Stimulated activated CD8-positive, alpha-beta memory T cell treated with anti-CD3 and anti-CD28 coated beads, Interleukin-15, amount 100 ng/mL, for 1 hour (primary cell): ENCODE measurements around the gene RASAL2.
"Not testable (repeated sequence)": the region's sequence is repeated elsewhere in the genome, so short reads cannot be mapped to it uniquely, and the experiment has no call there.

Source experiments
- DNase-seq: peaks from one replicate; pipeline ENCODE4 v3.0.0-alpha.2; 2020; ENCODE audit warnings: low read depth

The RASAL2 gene

DNA sequence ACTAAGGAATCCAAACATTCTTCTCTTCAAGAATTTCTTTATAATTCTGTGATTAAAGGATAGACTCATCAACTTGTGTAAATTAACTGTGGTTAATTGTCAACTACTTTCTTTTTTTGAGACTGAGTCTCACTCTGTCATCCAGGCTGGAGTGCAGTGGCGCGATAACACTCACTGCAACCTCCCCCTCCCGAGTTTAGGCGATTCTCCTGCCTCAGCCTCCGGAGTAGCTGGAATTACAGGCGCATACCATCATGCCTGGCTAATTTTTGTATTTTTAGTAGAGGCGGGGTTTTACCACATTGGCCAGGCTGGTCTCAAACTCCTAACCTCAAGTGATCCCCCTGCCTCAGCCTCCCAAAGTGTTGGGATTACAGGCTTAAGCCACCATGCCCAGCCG lies 296.4 kb downstream of the RASAL2 start:
- DNase-seq, result not testable (repeated sequence)

DNA sequence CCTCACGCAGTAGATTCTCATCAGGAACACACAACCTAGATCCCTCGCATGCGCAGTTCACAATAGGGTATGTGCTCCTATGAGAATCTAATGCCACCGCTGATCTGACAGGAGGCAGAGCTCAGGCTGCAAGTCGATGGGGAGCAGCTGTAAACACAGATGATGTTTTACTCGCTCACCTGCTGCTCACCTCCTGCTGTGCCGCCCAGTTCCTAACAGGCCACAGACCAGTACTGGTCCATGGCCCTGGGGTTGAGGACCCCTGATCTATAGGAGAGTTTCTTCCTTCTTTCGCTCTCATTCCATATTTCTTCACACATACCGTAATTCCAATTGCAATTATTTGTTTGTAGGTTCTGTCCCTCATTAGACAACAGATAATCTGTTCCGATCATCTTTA lies 299.5 kb downstream of the RASAL2 start:
- no peak for DNase-seq

DNA sequence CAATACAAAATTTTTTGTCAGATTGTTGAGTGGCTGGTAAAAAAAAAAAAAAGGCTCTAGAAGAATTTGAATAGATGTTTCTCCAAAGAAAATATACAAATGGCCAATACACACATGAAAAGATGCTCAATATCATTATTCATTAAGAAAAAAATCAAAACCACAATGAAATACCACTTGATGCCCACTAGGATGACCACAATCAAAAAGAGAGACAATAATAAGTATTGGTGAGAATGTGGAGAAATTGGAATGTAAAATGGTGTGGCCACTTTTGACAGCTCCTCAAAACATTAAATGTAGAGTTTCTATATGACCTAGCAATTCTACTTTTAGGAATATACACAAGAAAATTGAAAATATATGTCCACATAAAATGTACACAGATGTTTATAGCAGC lies 302.9 kb downstream of the RASAL2 start:
- no peak for DNase-seq

DNA sequence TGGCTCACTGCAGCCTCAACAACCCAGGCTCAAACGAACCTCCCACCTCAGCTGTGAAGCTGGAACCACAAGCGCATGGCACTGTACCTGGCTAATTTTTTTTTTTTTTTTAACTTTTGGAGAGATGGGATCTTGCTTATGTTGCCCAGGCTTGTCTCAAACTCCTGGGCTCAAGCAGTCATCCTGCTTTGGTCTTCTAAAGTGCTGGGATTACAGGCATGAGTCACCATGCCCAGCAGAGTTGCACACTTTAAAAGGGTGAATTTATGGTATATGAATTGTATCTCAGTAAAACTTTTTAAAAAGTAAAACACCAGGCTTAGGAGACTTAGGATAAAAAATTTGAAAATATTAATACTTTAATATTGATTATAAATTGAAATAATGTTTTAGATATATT lies 303.8 kb downstream of the RASAL2 start:
- DNase-seq, result no peak

DNA sequence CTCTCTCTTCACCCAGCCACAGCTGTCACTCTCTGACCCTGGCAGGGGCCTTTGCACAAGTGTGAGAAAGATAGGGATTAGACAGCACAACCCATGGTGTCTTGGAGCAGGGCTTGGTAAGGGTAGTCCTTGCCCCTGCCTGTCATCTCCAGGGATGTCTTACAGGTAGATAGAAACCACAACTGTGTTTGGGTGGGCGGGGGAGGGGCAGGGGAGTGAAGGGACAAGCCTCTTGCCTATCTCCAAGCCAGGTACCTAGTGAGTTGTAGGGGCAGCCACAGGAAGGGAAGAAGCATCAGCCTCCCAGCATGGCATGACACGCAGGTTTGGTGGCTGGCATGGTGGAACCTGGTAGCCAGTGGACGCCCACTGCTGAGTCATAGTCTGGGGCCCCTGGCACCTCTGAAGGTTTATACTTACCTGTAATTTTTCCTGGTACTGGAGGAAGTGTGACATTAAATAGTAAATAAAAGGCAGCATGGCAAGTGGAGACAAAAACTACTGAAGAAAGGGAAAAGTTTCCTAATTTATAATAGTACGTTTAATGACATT lies 305.3 kb downstream of the RASAL2 start:
- no peak for DNase-seq

DNA sequence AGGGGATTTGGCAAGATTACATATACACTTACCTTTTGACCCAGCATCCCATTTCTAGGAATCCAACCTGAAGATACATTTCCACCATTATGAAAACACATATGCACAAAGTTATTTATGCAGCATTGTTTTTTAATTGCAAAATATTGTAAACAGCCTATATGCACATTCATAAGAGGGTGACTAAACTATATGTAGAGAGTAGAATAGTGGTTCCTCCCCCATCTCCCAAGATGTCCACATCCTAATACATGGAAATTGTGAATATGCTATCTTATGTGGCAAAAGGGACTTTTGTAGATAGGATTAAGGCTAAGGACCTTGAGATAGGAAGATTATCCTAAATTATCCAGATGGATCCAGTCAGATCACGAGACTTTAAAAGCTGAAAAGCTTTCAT lies 311.2 kb downstream of the RASAL2 start:
- DNase-seq, result no peak

DNA sequence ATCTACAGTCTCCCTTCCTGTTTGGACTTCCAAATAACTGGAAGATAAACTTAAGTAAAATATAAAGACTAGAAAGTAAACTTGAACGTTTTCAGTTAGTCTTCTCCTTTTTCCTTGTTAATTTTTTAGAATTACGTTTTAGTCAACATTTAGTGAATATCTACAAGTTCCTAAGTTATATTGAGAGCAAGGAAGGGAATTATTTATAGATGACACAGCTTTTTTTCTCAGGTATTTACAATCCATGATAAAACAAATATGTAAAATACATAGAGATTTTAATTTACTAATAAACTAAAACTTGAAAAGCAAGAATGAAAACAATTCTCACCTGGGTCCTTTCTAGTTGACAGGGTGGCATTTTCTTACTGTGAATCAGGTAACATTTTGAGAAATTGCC lies 313.3 kb downstream of the RASAL2 start:
- DNase-seq, result no peak

DNA sequence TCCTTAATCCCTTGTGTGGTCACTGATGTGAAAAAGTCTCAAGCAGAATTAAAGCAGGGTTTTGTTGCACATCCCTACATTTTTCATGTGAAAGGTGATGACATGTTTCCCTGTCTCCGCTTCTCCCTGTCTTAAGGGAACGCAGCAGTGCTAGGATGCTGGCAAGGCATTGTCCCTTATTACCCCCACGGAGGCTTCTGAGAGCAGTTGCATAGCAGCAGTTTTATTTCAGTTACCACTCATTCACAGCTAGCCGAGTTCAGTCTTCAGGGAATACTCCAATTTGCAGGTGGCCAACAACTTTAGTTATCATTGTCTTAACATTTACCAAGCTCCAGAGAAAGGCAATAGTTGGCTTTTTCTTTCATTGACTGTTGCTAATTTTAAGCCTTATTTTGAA lies 313.8 kb downstream of the RASAL2 start:
- DNase-seq, result no peak

DNA sequence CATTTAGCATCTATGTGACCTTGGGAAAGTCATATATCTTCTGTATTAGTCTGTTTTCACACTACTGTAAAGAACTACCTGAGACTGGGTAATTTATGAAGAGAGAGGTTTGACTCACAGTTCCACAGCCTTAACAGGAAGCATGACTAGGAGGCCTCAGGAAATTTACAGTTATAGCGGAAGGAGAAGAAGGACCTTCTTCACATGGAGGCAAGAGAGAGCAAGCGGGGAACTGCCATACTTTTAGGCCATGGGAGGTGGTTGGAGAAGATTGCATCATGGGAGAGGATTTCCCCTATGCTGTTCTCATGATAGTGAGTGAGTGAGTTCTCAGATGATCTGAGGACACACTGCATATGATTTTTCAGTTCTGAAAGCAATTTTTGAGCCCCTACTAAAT lies 315.0 kb downstream of the RASAL2 start:
- DNase-seq, result no peak

DNA sequence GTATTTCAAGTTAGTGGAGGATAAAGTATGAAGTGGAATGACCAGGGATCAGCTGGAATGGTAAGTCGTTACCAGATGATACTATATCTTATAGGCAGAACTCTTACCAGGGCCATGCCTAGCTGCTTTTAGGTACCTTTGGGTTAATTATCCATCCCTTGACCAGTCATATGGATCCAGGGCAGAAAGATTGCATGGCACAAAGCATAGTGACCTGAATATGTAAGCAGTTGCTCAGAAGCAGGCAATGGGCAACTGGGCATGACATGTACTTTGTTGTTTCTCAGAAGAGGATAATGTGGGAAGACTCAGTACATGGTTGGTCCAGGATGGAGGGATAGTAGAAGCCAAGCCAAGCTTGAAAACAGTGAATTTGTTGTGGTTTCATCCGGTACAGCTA lies 315.6 kb downstream of the RASAL2 start:
- no peak for DNase-seq

DNA sequence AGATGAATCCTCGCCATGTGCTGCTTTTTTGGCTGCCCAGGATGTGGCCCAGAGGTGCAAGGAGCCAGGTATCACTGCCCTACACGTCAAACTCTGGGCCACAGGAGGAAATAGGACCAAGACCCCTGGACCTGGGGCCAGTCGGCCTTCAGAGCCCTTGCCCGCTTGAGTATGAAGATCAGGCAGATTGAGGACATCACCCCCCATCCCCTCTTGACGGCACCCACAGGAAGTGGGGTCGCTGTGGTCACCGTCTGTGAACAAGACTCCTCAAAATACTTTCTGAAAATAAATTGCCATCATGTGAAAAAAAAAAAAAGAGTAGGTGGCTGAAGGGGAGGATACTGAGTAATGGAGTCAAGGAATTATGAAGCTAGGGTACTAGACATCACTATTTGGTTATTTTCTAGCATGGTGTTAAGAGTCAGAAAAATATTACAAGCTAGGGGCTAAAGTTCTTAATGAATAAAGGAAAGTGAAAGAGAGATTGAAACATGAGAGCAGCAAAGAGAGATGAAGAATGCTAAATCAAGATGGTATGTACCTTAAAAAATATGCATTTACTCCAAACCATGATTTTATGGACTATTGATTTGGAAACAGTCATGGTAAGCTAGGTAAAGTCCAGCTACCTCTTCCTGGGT lies 318.0 kb downstream of the RASAL2 start:
- DNase-seq, result no peak

DNA sequence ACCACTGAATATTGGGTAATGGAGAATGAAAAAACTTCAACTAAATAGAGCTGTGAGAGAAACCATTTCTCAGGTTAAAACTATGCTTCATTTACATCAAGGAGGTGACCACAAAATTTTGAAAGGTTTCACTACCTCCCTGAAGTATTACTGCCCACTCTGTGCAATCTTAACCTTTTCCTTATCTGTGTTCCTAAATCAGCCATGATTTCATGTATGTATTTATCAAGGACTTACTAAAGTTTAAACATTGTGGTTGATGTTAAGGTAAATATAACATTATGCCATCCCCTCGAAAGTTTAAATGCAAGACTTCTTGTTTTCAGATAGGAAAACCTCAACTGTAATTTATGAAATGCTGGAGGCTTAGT lies 318.5 kb downstream of the RASAL2 start:
- no peak for DNase-seq

DNA sequence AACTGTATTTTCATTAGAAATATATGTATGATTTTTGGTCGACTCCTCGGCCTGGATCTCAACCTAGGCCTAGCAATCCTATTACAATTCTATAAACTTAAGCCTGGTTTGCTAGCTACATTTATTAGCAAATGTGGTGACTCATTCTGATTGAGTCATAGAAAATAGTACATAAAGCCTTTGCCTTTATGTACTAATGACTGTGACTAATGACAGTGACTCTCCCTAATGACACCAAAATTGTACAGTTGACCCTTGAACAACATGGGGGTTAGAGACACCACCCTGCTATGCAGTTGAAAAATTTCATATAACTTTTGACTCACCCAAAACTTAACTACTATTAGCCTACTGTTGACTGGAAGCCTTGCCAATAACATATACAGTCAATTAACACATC lies 324.0 kb downstream of the RASAL2 start:
- DNase-seq, result no peak

DNA sequence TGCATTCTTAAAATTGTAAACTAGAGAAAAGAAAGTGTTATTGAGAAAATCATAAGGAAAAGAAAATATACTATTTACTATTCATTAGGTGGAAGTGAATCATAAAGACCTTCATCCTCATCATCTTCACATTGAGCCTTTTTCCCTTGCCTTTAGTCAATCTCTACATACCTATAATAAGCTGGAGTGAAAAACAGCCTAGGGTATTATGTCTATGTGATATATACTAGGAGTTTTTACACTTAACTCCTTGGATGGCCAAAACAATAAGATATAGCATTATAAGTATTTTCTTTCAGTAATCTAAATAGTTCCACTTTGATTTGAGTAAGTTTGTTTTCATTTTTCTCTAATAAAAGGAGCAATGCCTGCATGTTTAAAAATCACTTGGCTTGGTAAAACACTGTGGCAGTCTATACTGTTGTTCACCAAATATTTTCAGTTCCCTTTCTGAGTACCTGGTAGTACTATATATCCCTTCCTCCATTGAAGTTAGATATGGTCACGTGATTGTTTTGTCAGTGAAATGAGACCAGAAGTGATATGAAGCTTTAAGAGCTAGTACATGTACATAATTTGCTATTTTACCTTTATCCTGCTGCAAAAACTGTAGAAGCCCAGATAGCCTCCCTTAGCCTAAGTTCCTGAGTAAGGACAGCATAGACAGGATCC lies 324.5 kb downstream of the RASAL2 start:
- no peak for DNase-seq

DNA sequence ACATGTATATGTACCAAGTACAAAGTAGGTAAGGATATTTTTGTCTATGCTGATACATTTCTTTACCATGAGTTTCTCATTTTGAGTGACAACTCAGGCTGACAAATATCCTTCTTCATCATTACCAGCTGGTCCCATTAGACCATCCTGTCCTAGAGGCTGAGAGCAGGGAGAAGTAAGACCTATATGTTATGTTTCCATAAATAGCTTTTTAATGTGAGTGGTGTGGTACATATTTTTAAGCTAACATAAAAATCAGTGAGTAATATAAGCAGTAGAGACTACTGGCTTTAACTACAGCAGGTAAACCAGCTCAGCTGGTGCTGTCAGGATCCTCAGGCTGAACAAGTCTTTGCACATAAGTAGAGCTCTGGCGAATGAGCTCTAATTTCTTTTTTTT lies 340.5 kb downstream of the RASAL2 start:
- DNase-seq, result no peak

DNA sequence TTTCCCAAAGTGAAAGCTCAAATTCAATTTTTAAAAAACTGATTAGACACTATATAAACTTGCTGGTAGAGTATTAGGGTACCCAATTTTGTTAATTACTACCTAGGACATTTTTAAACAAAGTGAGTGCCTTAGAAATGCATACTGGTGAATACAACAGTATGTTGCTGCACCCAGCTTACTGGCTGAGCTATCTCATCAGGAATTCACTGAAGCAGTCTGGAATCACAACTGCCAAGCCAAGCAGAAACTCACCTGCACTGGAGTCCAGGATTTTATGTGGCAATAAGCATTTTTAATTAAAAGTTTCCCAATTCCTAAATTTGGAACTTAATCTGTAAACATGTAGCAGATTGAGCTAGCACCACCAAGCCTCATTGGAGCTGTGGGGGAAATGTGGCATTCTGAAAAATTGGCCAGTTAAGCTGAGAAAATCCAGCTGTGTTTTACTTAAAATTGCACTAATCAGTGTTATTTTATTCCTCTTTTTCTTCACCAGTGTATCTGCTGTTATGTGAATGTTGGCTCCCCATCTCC lies 341.1 kb downstream of the RASAL2 start:
- no peak for DNase-seq

DNA sequence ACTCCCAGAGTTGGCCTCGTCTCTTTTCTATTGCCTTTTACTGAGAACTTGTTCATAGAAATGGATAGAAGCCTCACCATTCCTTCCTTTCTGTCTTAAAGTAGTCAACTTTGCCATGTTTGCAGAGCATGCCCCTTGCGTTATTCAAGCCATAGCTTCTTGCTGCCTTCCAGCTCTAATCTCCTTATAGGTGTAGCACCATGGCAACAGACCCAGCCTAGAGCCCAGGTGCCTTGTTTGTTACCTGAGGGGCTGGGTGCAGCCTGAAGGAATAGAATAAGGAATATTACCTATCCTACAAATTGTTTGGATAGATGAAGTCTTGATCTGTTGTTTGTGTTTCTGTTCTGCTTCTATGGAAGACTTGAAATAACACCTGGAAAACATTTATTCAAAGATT lies 343.0 kb downstream of the RASAL2 start:
- no peak for DNase-seq

DNA sequence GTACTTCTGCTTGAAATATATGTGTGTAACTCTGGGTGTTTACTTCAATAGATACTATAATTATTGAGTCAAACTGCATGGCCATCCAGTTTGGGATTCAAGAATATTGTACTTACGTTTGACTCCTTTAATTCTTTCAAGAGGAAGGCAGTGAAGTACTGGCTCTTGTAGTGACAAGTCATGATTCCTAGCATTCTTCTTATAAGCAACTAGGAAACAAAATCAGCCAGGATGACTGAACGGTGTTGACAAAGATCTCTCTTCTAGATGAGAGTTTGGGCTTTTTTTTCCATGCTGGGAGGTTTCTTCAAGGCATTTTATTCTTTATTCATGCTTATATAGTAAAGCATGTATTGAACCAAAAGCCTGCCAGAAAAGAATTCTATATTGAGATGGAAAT lies 344.5 kb downstream of the RASAL2 start:
- DNase-seq, result no peak

DNA sequence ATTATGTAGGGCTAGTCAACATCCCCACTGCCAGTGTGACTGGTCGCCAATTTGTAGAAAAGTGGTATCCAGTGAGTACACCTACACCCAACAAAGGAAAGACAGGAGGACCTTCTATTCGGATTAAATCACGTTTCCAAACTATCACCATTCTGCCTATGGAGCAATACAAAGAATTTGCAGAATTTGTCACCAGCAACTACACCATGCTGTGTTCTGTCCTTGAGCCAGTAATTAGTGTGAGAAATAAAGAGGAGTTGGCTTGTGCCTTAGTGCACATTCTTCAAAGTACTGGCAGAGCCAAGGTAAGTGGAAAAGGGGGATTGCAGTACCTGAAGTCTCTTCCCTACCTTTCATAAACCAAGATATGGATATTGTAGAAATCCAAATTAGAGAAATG lies 349.0 kb downstream of the RASAL2 start:
- DNase-seq, result no peak

DNA sequence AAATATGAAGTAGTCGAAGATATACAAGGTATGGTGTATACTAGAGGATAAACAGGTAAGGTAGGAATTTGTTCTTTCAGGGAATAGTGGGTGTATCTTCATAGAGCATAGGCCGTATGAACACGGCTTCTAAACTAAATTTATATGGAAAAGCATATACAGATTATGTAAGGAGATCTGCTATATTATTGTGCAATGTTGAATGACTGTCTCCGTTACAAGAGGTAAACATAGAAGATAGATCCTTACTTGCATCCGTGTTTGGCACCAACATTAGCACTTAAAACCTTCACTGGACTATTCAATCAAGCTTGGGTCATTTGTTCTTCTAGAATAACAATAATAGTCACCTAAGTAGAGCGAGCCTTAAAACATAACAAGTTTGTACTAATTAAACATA lies 357.0 kb downstream of the RASAL2 start:
- DNase-seq, result no peak

DNA sequence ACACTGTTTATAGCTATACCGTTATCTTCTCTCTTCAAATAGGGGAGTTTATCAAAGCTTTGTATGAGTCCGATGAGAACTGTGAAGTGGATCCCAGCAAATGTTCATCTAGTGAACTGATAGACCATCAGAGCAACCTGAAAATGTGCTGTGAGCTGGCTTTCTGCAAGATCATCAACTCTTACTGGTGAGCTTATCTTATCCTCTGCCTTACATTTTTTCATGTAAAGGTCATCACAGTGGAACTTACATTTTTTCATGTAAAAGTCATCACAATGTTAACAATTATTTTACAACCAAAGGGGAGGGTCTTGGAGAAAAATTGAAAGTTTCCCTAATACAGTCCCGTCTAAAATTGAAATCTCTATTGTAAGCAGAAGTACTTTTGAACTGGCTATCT lies 357.6 kb downstream of the RASAL2 start:
- no peak for DNase-seq

DNA sequence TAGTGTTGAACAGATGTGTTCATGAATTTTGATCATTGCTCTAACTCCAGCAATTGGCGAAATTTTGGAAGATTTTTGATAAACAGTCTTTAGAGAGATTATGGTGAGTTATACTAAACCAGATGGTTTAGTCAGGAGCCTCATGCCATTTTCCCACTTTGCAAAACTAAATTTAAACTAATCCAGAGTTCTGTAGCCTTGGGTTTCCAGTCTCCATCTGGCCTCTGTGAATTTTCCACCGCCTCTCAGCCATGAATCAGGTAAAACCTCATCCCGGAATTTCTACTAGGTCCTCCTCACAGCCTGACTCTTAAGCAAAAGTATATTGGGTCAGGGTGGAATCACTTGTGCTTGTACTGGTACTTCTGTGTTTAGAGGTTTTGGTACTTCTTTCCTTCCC lies 358.1 kb downstream of the RASAL2 start:
- no peak for DNase-seq

DNA sequence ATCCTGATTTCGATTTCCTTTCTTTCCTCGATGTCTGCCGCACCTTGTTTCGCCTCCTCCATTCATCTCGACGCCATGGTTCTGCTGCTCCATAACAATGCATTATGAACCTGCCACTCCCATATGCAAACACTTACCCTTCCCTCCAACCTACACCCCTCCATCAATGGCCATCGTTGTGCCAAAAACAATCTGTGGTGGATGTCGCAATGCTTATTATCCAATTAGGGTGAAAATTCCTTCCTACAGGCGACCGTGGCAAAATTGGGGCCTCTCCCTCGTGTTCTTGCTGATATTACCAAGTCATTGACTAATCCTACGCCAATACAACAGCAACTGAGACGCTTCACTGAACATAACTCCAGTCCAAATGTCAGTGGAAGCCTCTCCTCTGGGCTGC lies 362.6 kb downstream of the RASAL2 start:
- DNase-seq, result no peak

DNA sequence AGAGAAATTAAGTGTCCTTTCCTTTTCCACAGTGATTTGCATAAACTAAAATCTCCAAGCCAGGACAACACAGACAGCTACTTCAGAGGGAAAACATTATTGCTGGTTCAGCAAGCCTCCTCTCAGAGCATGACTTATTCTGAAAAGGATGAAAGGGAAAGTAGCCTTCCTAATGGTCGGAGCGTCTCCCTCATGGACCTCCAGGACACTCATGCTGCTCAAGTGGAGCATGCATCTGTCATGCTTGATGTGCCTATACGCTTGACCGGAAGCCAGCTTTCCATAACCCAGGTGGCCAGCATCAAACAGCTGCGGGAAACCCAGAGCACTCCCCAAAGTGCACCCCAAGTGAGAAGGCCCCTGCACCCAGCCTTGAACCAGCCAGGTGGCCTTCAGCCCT lies 363.7 kb downstream of the RASAL2 start:
- DNase-seq, result no peak
